ENCODE measurements around the gene OR10G2. TPM values are rescaled to one million over a fixed set of nuclear protein-coding genes. Genes with fewer than 3 reads are reported as not detected.

OR10G2 gene
- polyA plus RNA-seq, 1 donor (not counting 4 experiments of a cell fraction or from before 2014, with no cell fraction given): not detected

- FAIRE-seq: no peak
- H4K20me1 ChIP-seq (ENCODE audit: control insufficient read depth, extremely low read depth, insufficient read depth, low read length): no peaks in the 10 kb centered on the region
- dilution Hi-C loops (cut with MboI; ENCODE audit: extremely low pct_ligation_motif_present, low sequenced_read_pairs): no loop called here
- no peaks in the 10 kb centered on the region for H3K9me3 ChIP-seq (ENCODE audit: control insufficient read depth, low read depth, low read length)
- H2AFZ ChIP-seq (ENCODE audit: control insufficient read depth, low read length): no peak overlapping the region
- H3K4me3 ChIP-seq (ENCODE audit: control insufficient read depth in 2 of 3, extremely low read depth in 1 of 3, insufficient read depth in 2 of 3, low read depth in 1 of 3, low read length in 3 of 3): no peak overlapping the region
- no peaks in the 10 kb centered on the region for H3K79me2 ChIP-seq (ENCODE audit: control insufficient read depth, insufficient read depth, low read length)
- no peak for DNase-seq (ENCODE audit: low read depth, low spot score)
- no peak overlapping the region for H3K27ac ChIP-seq (ENCODE audit: control insufficient read depth, insufficient read depth, low read length)
- no peaks in the 10 kb centered on the region for H3K4me1 ChIP-seq (ENCODE audit: control insufficient read depth, extremely low read depth, insufficient read depth, low read length)
- TF ChIP-seq EZH2 (IDR thresholded peaks at IDR 0.05; ENCODE audit: low read length): no peak
- no peak for TF ChIP-seq CTCF (optimal IDR thresholded peaks at IDR 0.05 in 1 of 3, IDR thresholded peaks at IDR 0.05 in 1 of 3, conservative IDR thresholded peaks at IDR 0.05 in 1 of 3; ENCODE audit: extremely low read depth in 1 of 3, insufficient read depth in 2 of 3, low read length in 3 of 3)
- H3K9ac ChIP-seq (ENCODE audit: control insufficient read depth, extremely low read depth, insufficient read depth, low read length): no peak overlapping the region
- H3K36me3 ChIP-seq (ENCODE audit: control insufficient read depth in 2 of 2, extremely low read depth in 1 of 2, insufficient read depth in 2 of 2, low read length in 2 of 2): no peaks in the 10 kb centered on the region
- peaks cover 2% of the 10 kb centered on the region for H3K9me1 ChIP-seq (ENCODE audit: control insufficient read depth, extremely low read depth, insufficient read depth, low read length)
- no peak overlapping the region for H3K4me2 ChIP-seq (ENCODE audit: control insufficient read depth, extremely low read depth, insufficient read depth, low read depth, low read length)
- H3K27me3 ChIP-seq (ENCODE audit: control insufficient read depth, extremely low read depth, insufficient read depth, low read length): no peaks in the 10 kb centered on the region
Observed at GRCh38 chr14:21656980-21657379, 22.2 kb upstream of the OR10G2 start.

GRCh38 chr14:21654215-21654614 lies 19.5 kb upstream of the OR10G2 start:
- Histone ChIP-seq H3K9me1 (ENCODE audit: control insufficient read depth, extremely low read depth, insufficient read depth, low read length) (no peaks in the 10 kb centered on the region), H3K36me3 (ENCODE audit: control insufficient read depth in 2 of 2, extremely low read depth in 1 of 2, insufficient read depth in 2 of 2, low read length in 2 of 2) (no peaks in the 10 kb centered on the region), H3K9ac (ENCODE audit: control insufficient read depth, extremely low read depth, insufficient read depth, low read length) (no peak overlapping the region), H3K4me3 (ENCODE audit: control insufficient read depth in 2 of 3, extremely low read depth in 1 of 3, insufficient read depth in 2 of 3, low read depth in 1 of 3, low read length in 3 of 3) (no peak overlapping the region), H4K20me1 (ENCODE audit: control insufficient read depth, extremely low read depth, insufficient read depth, low read length) (no peaks in the 10 kb centered on the region), H3K79me2 (ENCODE audit: control insufficient read depth, insufficient read depth, low read length) (no peaks in the 10 kb centered on the region), H3K9me3 (ENCODE audit: control insufficient read depth, low read depth, low read length) (no peaks in the 10 kb centered on the region), H3K4me1 (ENCODE audit: control insufficient read depth, extremely low read depth, insufficient read depth, low read length) (no peaks in the 10 kb centered on the region), H3K27me3 (ENCODE audit: control insufficient read depth, extremely low read depth, insufficient read depth, low read length) (no peaks in the 10 kb centered on the region), H3K27ac (ENCODE audit: control insufficient read depth, insufficient read depth, low read length) (no peak overlapping the region), H3K4me2 (ENCODE audit: control insufficient read depth, extremely low read depth, insufficient read depth, low read depth, low read length) (no peak overlapping the region), H2AFZ (ENCODE audit: control insufficient read depth, low read length) (no peak overlapping the region)
- dilution Hi-C loops (cut with MboI; ENCODE audit: extremely low pct_ligation_motif_present, low sequenced_read_pairs): no loop called here
- FAIRE-seq: no peak
- no peak for DNase-seq (ENCODE audit: low read depth, low spot score)
- TF ChIP-seq CTCF (optimal IDR thresholded peaks at IDR 0.05 in 1 of 3, IDR thresholded peaks at IDR 0.05 in 1 of 3, conservative IDR thresholded peaks at IDR 0.05 in 1 of 3; ENCODE audit: extremely low read depth in 1 of 3, insufficient read depth in 2 of 3, low read length in 3 of 3) (no peak), EZH2 (IDR thresholded peaks at IDR 0.05; ENCODE audit: low read length) (no peak)
